CD4-positive, alpha-beta T cell treated with Interferon alpha-2 for 1 hour (primary cell): Measurements from ENCODE around the gene PDIA5.

Experiments used
- DNase-seq, 2 donors: peaks; one replicate each; pipeline ENCODE4 v3.0.0-alpha.2; 2020 to 2022

Gene PDIA5

DNA sequence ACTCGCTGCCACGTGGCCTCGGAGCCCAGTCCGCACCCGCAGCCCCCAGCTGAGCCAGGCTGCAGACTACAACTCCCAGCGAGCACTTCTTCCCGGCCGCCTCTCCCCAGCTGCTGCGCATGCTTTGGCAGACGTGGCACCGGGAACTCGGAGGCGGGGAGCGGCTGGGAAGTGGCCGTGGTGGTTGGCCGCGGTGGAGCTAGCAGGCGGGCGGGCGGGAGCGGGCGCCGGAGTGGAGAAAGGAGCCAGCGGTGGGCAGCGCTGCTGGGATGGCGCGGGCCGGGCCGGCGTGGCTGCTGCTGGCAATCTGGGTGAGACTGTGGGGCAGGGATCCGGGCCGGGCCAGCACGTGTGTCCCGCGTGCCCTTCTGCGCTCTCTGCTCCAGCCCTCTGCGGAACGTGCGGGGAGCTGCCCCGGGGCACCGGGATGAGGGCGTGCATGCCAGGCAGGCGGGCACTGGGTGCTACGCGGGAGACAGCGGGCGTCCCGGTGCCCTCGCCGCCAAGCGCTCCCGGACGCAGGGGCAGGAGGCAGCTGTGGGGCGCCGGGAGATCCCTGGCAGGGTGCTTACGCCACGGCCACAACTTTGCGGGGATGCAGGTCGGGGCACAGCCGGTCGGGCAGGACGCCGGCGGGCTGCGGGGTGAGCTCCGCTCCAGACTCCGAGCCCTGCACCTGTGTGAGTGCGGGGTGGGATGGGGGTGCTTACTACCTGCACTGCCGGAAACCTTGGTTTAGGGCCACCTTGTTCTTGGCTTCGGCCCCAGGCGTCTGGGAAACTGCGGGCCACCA is at the start of gene PDIA5:
Gene PDIA5 (plus strand): TSS at position 130 of the 793 bp plus-strand sequence. CDS start 140 bp downstream, at position 270.
- DNase-seq = peak; percentile 50 to 56

DNA sequence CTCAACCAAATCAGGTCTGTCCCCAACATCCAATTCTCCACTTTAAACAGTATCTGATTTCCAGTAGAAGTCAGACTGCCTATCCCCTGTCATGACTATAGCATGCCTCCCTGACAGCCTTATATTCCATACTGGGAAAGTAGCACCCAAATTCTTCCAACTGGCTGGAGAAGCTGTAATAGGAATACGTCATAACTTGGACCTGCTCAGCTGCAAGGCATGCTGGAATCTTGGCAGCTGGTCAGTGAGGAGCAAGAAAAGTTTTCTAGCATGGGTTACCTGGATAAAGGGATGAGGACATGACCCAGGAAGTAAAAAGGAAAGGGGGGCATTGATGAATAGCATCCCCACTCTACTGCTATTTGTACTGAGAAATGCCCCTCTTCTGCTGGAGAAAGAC is 48.1 kb upstream of the PDIA5 start:
- DNase-seq = no peak

DNA sequence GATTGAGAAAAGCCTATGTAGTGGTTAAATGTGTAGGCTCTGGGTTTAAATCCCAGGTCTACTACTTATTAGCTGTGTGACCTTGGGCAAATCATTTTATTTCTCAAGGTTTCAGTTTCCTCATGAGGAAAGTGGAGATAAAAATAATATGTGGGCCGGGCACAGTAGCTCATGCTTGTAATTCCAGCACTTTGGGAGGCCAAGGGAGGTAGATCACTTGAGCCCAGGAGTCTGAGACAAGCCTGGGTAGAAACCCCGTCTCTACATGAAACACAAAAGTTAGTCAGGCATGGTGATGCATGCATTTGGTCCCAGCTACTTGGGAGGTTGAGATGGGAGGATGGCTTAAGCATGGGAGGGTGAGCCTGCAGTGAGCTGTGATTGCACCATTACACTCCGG is 47.7 kb upstream of the PDIA5 start:
- no peak for DNase-seq

- no peak for DNase-seq
Measured at GRCh38 chr3:123019591-123019990, 47.2 kb upstream of the PDIA5 start.

DNA sequence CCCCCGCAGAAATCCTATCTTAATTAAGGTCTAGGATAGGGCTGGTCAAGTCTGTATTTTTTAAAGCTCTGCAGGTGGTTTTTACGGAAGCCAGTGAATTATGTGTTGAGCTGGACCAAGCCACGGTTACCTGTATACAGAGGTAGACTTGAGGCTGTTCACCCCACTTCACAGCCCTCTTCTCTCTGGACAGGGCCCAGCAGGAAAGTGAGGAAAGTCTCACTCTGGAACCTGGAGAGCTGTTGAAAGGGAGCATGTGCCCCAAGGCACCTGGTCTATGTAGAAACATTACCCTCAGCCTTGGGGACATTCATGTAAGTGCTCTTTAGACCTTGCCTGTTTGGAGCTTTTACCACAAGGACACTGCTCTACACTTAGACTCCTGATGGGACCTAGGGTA is 46.1 kb upstream of the PDIA5 start:
- DNase-seq = no peak

DNA sequence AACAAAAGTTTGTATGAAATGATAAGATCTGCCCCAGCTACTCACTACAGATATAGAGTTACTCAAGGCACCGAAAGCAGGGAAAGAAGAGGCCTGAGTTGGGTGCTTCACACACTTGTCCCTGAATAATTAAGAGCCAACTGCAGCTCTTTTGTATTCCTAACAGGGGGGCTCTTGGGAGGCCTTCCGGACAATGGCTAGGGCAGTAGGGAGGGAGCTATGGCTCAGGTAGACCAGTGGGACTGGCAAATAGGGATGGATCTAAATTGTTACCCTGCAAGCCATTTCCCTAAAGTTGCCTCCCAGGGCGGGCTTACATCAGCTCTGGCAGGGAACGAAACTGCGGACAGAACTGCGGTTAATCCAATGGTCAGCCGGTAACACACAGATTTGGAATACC is 45.4 kb upstream of the PDIA5 start:
- DNase-seq = no peak

GRCh38 chr3:123021996-123022510 is 44.8 kb upstream of the PDIA5 start:
- DNase-seq = no peak

- no peak for DNase-seq
Measured at GRCh38 chr3:123024056-123024455, 42.8 kb upstream of the PDIA5 start.

- no peak for DNase-seq
Measured at GRCh38 chr3:123025642-123026521, 40.9 kb upstream of the PDIA5 start.

GRCh38 chr3:123026565-123027291 is 40.1 kb upstream of the PDIA5 start:
- peak in 1 of 2 donors; percentile 3 for DNase-seq

DNA sequence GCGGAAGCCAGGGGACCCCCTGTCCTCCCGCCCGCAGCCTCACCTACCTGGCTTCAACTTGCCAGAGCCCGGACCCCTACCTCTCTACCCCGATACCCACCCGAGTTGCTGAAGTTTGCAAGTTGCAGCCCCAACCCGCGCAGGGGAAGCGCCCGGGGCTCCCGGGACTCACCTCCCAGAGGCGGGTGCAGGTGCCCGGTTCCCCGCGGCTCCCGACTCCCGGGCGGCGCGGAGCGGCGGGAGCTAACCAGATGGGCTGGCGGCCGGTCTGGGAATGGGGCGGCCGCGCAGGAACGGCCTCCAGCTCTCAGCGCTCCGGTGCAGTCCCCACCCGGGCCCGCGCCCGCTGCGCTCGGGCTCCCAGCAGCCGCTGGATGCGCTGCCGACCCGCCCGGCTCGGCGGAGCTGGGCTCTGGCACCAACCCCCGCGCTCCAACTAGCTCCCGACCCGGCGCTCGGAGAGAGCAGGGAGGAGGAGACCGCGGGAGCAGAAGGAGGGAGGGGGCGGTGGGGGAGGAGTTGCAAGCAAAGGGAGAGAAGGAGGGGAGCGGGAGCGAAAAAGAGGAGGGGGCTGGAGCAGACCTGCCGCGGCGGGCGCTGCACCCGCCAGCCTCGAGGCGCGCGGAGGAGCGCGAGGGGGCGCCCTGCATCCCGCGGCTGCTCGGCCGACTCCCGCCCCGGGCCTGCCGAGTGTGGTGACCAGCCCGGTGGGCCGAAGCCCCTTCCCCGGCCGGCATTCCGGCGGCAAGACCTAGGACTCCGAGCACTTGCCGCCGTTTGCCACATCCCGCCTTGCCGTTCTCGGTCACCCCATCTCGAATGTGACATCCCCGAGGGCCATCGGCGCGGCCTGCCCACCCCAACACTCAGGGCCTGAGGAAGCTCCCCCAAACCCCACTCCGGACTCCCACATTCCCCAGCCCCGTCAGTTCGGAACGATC is 39.3 kb upstream of the PDIA5 start, which contains the start of gene SEMA5B:
Gene SEMA5B (minus strand): TSS at position 472 of the 941 bp plus-strand sequence. CDS start 66,500 bp downstream, outside the sequence.
- peak in 1 of 2 donors; percentile 8 for DNase-seq

DNA sequence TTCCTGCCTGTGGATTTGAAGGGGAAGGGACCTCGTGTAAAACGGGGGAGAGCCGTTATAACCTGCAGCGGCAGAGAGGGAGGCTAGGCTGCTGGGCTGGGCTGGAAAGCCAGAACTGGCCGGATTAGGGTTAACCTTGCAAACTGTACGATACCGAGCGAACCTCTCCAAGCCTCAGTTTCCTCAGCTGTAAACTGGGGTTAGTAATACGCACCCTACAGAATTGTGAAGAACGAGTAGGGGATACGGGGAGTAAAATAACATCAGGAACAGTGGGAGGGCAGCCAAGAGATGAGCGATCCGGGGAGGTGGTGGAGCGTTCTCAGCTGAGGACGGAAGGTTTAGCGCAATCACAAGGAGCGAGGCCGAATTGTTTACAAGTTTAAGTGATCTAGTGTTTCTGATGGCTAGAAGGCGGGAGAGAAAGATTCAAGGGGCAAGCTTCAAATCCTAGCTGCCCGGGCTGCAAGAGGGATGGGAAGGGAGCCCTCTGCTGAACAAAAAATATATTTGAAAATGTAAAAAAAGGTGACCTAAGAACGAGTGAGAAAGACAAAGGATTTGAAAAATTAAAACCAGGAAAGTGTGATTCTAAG is 38.5 kb upstream of the PDIA5 start:
- peak in 1 of 2 donors; percentile 49 for DNase-seq

GRCh38 chr3:123031051-123031450 is 35.8 kb upstream of the PDIA5 start:
- no peak for DNase-seq

DNA sequence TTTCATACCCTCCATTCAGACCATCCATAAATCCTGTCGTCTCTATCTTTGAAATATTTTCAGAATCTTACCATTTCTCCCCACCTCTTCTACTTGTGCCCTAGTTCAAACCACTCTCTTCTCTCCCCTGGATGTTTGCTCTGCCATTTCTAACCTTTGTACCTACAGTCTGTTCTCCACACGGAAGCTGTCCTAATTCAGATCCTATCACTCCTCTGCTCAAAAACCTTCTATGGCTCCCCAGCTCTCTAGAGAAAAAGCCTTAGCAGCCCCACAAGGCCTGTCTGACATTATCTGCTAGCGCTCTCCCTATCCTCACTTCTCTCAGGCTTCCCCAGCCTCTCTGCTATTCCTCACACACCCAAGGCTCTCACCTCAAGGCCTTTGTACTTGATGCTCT is 34.8 kb upstream of the PDIA5 start:
- no peak for DNase-seq

DNA sequence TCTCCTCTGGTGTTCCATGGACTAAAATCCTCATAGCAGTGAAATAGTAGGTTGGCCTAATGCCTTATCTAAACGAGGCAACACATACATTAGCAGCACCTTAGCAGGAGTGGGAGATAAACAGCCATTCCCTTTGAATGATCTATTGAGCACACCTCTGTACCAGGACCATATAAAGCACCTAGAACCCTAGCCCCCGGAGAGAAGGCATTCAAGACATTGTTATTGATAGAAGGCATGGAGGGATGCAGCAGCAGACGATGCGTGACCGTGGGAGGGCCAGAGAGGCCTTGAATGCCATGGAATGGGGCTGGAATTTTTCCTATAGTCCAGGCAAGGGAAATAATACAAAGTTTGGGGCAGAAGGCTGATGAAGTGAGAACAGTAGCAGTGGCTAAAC is 32.7 kb upstream of the PDIA5 start:
- no peak for DNase-seq

- DNase-seq = no peak
Measured at GRCh38 chr3:123034996-123035395, 31.8 kb upstream of the PDIA5 start.

GRCh38 chr3:123036352-123037014 is 30.3 kb upstream of the PDIA5 start:
- no peak for DNase-seq

- DNase-seq = no peak
Measured at GRCh38 chr3:123037015-123037375, 29.8 kb upstream of the PDIA5 start.

- DNase-seq = no peak
Measured at GRCh38 chr3:123038751-123039150, 28.1 kb upstream of the PDIA5 start.

GRCh38 chr3:123039178-123039577 is 27.6 kb upstream of the PDIA5 start:
- DNase-seq = no peak

GRCh38 chr3:123042413-123042812 is 24.4 kb upstream of the PDIA5 start:
- DNase-seq = no peak
